Mesendoderm (in vitro differentiated cells): ENCODE measurements around the gene CHID1.

ENCODE experiments used
- DNase-seq: peaks from one replicate; pipeline ENCODE4 v3.0.0; 2013
- H2AK5ac ChIP-seq: 2 replicates; pipeline ENCODE4 v1.6.1; 2013; ENCODE audit warnings: low read length, inconsistent platforms
- H2BK120ac ChIP-seq: 2 replicates; pipeline ENCODE4 v1.6.1; 2013; ENCODE audit warnings: low read depth, mild to moderate bottlenecking, low read length, moderate library complexity, mixed read lengths
- H2BK15ac ChIP-seq: replicated peaks from 2 replicates; pipeline ENCODE4 v1.6.1; 2013; ENCODE audit warnings: low read depth, mild to moderate bottlenecking, moderate library complexity
- H2BK5ac ChIP-seq: 2 replicates; pipeline ENCODE4 v1.6.1; 2013; ENCODE audit warnings: low read length, inconsistent platforms
- H3K18ac ChIP-seq: 2 replicates; pipeline ENCODE4 v1.6.1; 2013; ENCODE audit warnings: mild to moderate bottlenecking, low read length, mixed read lengths
- H3K23ac ChIP-seq: one replicate; pipeline ENCODE4 v1.6.1; 2013; ENCODE audit warnings: low read length
- H3K27ac ChIP-seq: 2 replicates; pipeline ENCODE4 v1.5.1; 2013; ENCODE audit warnings: low read depth, mild to moderate bottlenecking, inconsistent platforms, low read length, moderate library complexity
- H3K27me3 ChIP-seq: 2 replicates; pipeline ENCODE4 v1.6.1; 2013; ENCODE audit warnings: low read length, control low read depth, mild to moderate bottlenecking, inconsistent platforms; ENCODE audit not compliant: insufficient read depth, poor library complexity
- H3K36me3 ChIP-seq: 2 replicates; pipeline ENCODE4 v1.6.1; 2013; ENCODE audit warnings: low read length, inconsistent platforms; ENCODE audit not compliant: control insufficient read depth, insufficient read depth
- H3K4ac ChIP-seq: one replicate; pipeline ENCODE4 v1.6.1; 2013; ENCODE audit warnings: low read depth, mild to moderate bottlenecking, low read length, moderate library complexity
- H3K4me1 ChIP-seq: 2 replicates; pipeline ENCODE4 v1.6.1; 2013; ENCODE audit warnings: low read depth, low read length, inconsistent platforms; ENCODE audit not compliant: control insufficient read depth
- H3K4me2 ChIP-seq: 2 replicates; pipeline ENCODE4 v1.6.1; 2013; ENCODE audit warnings: low read length
- H3K4me3 ChIP-seq: 2 replicates; pipeline ENCODE4 v1.5.1; 2013; ENCODE audit warnings: mild to moderate bottlenecking, low read length
- H3K56ac ChIP-seq: one replicate; pipeline ENCODE4 v1.6.1; 2013; ENCODE audit warnings: low read length
- H3K79me1 ChIP-seq: 2 replicates; pipeline ENCODE4 v1.6.1; 2013; ENCODE audit warnings: low read length, inconsistent platforms
- H3K79me2 ChIP-seq: 2 replicates; pipeline ENCODE4 v1.6.1; 2013; ENCODE audit warnings: mild to moderate bottlenecking, low read length; ENCODE audit not compliant: control insufficient read depth, insufficient read depth
- H3K9ac ChIP-seq: 2 replicates; pipeline ENCODE4 v1.6.1; 2013; ENCODE audit warnings: low read length, inconsistent platforms
- H4K5ac ChIP-seq: one replicate; pipeline ENCODE4 v1.6.1; 2013; ENCODE audit warnings: low read length
- H4K8ac ChIP-seq: one replicate; pipeline ENCODE4 v1.6.1; 2013; ENCODE audit warnings: low read depth, mild to moderate bottlenecking, control low read depth, low read length, moderate library complexity
- WGBS: extraction: QIAGEN DNeasy Blood & Tissue Kit; methylation state at CpG from one replicate; pipeline ENCODE4 v1.1.7; 2013; ENCODE audit warnings: low lambda C conversion rate, missing lambda C conversion rate; ENCODE audit not compliant: insufficient coverage; ENCODE audit errors: extremely low coverage; 5-methylcytosine and 5-hydroxymethylcytosine counted together

The CHID1 gene

DNA sequence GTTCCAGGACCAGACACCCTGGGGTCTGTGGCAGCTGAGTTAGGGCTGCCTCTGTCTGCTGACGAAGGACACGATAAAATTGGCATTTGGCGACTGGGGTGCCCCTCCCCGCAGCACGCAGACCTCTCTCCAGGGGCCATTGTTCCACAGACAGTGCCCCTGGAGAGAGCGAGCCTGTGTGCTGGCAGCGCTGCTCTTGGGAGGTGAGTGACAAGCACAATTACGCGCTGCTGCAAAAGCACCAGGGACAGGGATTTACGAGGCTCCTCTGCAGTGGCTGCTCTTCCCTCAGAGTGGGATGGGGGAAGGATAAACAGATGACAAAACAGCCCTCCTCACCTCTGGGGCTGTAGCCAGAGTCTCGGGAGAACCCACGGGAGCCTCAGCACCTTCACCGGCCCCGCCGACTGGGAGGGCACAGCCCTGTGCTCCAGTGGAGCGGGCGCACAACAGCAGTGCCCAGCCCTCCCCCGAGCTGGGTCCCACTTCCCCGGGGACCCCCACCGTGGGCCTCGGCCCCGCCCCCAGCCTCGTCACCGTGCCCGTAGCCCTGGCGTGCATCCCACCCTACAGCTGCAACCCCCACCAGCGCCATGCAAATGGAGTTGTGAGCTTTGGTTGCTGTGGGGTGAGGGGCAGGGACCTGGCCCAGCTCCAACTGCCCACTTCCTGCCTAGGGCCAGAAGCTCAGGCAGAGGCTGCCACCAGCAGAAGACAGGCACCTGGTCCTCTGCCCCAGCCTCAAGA is 19.6 kb downstream of the CHID1 start:
- H2AK5ac ChIP-seq = no peak overlapping the region
- H3K9ac ChIP-seq = no peak overlapping the region
- H3K4me3 ChIP-seq = no peak overlapping the region
- no peaks in the 10 kb centered on the region for H3K79me2 ChIP-seq
- no peak overlapping the region for H3K4me2 ChIP-seq
- no CpG with 5 or more reads among the region's 27 CpGs for WGBS
- H3K4ac ChIP-seq = no peak overlapping the region
- H3K36me3 ChIP-seq = peaks cover 2% of the 10 kb centered on the region
- H3K4me1 ChIP-seq = no peaks in the 10 kb centered on the region
- no peak overlapping the region for H2BK5ac ChIP-seq
- peak overlapping the region; percentile 15 for H3K56ac ChIP-seq
- H4K5ac ChIP-seq = no peak overlapping the region
- DNase-seq = no peak
- H4K8ac ChIP-seq = no peak overlapping the region
- H3K18ac ChIP-seq = no peak overlapping the region
- H3K27me3 ChIP-seq = no peaks in the 10 kb centered on the region
- no peak overlapping the region for H3K27ac ChIP-seq
- H2BK120ac ChIP-seq = no peak overlapping the region
- H2BK15ac ChIP-seq = no peak overlapping the region
- no peaks in the 10 kb centered on the region for H3K79me1 ChIP-seq
- no peak overlapping the region for H3K23ac ChIP-seq

DNA sequence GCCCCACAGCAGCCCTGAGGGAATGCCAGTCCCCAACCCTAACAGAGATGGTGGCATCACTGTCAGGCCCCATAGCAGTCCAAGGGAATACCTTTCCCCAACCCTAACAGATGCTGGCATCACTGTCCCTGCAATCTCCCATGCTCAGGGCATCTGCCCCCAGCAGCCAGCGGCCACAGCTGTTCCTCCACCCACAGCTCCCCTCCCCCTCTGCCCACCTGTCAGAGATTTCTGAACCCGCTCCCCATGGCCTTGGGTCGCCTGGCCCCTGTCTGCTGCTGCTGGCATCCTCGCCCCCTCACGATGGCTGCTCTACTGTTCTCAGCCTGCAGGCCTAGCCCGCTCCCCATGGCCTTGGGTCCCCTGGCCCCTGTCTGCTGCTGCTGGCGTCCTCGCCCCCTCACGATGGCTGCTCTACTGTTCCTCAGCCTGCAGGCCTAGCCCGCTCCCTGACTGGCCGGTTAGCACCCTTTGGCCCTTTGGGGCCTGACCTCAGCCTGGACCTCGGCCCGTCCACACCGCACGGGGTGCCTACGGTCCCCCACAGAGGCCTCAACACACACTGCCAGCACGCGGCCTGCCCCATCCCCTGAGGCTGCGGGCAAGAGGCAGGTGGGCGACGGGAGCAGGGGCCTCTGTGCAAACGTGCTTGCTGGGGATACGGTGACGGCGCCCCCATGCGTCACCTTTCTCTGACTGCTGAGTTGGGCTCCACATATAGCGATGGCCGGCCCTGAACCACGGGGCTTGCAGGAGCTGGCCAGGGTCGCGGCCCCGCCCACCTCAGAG is 20.7 kb downstream of the CHID1 start:
- Histone ChIP-seq H3K79me1 (no peaks in the 10 kb centered on the region), H3K27me3 (no peaks in the 10 kb centered on the region), H3K9ac (no peak overlapping the region), H4K8ac (no peak overlapping the region), H4K5ac (no peak overlapping the region), H3K4me2 (no peak overlapping the region), H2BK5ac (no peak overlapping the region), H3K4me1 (no peaks in the 10 kb centered on the region), H3K23ac (no peak overlapping the region), H3K4me3 (no peak overlapping the region), H3K27ac (no peak overlapping the region), H3K18ac (no peak overlapping the region), H3K79me2 (no peaks in the 10 kb centered on the region), H3K36me3 (peaks cover 2% of the 10 kb centered on the region), H2AK5ac (no peak overlapping the region), H2BK15ac (no peak overlapping the region), H2BK120ac (no peak overlapping the region), H3K56ac (no peak overlapping the region), H3K4ac (no peak overlapping the region)
- no CpG with 5 or more reads among the region's 32 CpGs for WGBS
- DNase-seq = no peak

DNA sequence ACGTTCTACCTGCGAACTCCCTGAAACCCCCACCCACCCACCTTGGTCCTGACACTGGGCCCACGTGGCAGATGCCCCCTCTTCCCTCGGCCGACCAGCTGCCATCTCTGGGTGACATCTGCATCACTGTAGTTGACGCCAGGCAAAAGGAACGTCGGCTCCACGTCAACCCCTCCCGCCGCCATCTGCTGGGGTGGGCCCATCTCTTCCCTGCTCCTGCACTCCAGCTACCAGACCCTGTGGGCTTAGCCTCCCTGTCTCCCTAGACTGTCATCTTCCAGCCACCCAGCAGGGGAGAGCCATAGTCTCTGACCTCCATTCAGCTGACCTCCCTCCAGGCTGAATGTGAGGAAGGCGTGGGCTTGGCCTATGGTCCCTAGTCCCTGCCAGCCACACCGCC is 21.4 kb downstream of the CHID1 start:
- H2BK15ac ChIP-seq = no peak overlapping the region
- H4K5ac ChIP-seq = no peak overlapping the region
- no peak overlapping the region for H3K27ac ChIP-seq
- no peak overlapping the region for H3K4ac ChIP-seq
- H3K79me2 ChIP-seq = no peaks in the 10 kb centered on the region
- H3K4me2 ChIP-seq = no peak overlapping the region
- H3K23ac ChIP-seq = no peak overlapping the region
- H4K8ac ChIP-seq = no peak overlapping the region
- H3K4me3 ChIP-seq = no peak overlapping the region
- H3K79me1 ChIP-seq = no peaks in the 10 kb centered on the region
- no peak overlapping the region for H3K18ac ChIP-seq
- peaks cover 2% of the 10 kb centered on the region for H3K36me3 ChIP-seq
- H2AK5ac ChIP-seq = no peak overlapping the region
- H3K56ac ChIP-seq = no peak overlapping the region
- H3K4me1 ChIP-seq = no peaks in the 10 kb centered on the region
- H2BK120ac ChIP-seq = no peak overlapping the region
- H3K27me3 ChIP-seq = no peaks in the 10 kb centered on the region
- no peak for DNase-seq
- no peak overlapping the region for H3K9ac ChIP-seq
- H2BK5ac ChIP-seq = no peak overlapping the region
- no CpG with 5 or more reads among the region's 13 CpGs for WGBS

DNA sequence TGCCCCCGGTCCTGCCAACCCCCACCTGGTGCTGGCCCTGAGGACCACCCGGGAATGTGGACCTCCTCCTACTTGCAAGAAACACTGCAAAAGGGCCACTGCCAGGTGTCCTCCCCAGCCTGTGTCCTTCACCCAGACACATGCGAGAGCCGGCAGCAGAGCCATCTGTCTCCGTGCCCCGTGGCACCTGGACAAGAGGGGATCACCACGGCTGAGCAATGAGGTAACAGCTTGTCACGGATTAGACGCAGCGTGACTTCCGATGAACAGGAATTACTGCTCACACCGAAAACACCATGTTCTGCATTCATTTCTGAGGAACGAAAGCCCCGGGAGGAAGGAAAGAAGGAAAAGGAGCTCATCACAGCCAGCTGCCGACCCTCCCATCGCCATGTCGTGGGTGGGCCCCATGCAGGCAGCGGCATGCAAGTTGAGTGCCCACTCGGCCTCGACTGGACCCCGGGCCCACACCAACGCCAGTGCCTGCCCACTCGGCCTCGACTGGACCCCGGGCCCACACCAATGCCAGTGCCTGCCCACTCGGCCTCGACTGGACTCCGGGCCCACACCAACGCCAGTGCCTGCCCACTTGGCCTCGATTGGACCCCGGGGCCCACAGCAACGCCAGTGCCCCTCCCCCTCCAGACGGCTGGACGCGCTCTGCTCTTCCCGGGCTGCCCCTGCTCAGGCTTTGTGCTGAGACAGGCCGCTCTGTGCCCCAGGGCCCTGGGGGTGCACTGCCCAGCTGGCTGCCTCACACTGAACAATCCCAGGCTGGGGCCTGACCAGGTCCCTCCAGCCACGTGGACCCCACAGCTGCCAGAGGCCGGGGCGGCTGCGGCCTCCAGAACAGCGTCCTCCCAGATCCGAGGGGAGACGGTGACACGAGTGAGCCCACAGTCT is 22.0 kb downstream of the CHID1 start:
- no CpG with 5 or more reads among the region's 45 CpGs for WGBS
- H3K79me1 ChIP-seq = no peaks in the 10 kb centered on the region
- H3K4me2 ChIP-seq = no peak overlapping the region
- no peak for DNase-seq
- no peak overlapping the region for H2BK120ac ChIP-seq
- H3K9ac ChIP-seq = no peak overlapping the region
- no peak overlapping the region for H3K4me3 ChIP-seq
- H3K36me3 ChIP-seq = peaks cover 2% of the 10 kb centered on the region
- no peak overlapping the region for H3K18ac ChIP-seq
- no peak overlapping the region for H4K5ac ChIP-seq
- H3K4ac ChIP-seq = no peak overlapping the region
- no peak overlapping the region for H3K56ac ChIP-seq
- no peak overlapping the region for H4K8ac ChIP-seq
- H2BK5ac ChIP-seq = no peak overlapping the region
- no peaks in the 10 kb centered on the region for H3K4me1 ChIP-seq
- H3K27ac ChIP-seq = no peak overlapping the region
- no peak overlapping the region for H2BK15ac ChIP-seq
- H3K79me2 ChIP-seq = no peaks in the 10 kb centered on the region
- H3K23ac ChIP-seq = no peak overlapping the region
- H3K27me3 ChIP-seq = no peaks in the 10 kb centered on the region
- H2AK5ac ChIP-seq = no peak overlapping the region

DNA sequence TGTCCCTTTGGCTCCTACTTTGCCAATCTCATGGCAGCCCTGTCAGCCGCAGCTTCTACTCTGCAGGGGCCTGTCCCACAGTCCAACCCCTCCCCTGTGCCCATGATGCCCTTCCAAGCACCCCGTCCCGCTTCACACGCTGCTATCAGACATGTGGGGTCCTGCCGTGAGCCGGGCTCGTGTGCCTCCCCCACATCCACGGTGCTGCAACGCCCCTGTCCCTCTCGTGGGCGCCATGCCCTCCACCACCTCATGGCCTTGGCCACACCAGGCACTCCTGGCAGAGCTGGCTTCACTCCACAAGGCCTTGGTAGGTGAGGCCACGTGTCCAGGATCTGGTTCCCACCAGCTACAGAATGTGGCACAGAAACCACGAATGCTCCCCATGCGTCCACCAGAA is 23.0 kb downstream of the CHID1 start:
- Histone ChIP-seq H2BK15ac (no peak overlapping the region), H3K4ac (no peak overlapping the region), H3K4me2 (no peak overlapping the region), H4K5ac (no peak overlapping the region), H3K36me3 (peaks cover 2% of the 10 kb centered on the region), H3K9ac (no peak overlapping the region), H2BK5ac (no peak overlapping the region), H3K56ac (no peak overlapping the region), H3K79me1 (no peaks in the 10 kb centered on the region), H3K23ac (no peak overlapping the region), H3K4me1 (no peaks in the 10 kb centered on the region), H4K8ac (no peak overlapping the region), H3K79me2 (no peaks in the 10 kb centered on the region), H2BK120ac (no peak overlapping the region), H3K4me3 (no peak overlapping the region), H3K27ac (no peak overlapping the region), H3K27me3 (no peaks in the 10 kb centered on the region), H2AK5ac (no peak overlapping the region), H3K18ac (no peak overlapping the region)
- DNase-seq = no peak
- WGBS = no CpG with 5 or more reads among the region's 14 CpGs
